Kidney glomerular epithelial cell (primary cell): ENCODE results near the gene RPL32.
"Not testable (repeated sequence)": the region's sequence is repeated elsewhere in the genome, so short reads cannot be mapped to it uniquely, and the experiment has no call there.

Experiments
- DNase-seq: peaks from one replicate; lab custom pipeline; 2025; lab: John Stamatoyannopoulos, UW

RPL32 gene

GRCh38 chr3:12868039-12869034 lies 27.0 kb upstream of the RPL32 start:
- DNase-seq: peak; percentile 49

GRCh38 chr3:12866836-12867235 lies 25.5 kb upstream of the RPL32 start:
- no peak for DNase-seq

- DNase-seq: no peak
These were observed 23.9 kb upstream of the RPL32 start for GRCh38 chr3:12865271-12865670.

- no peak for DNase-seq
These were observed 21.0 kb upstream of the RPL32 start for GRCh38 chr3:12862387-12862786.

- DNase-seq: no peak
These were observed 20.2 kb upstream of the RPL32 start for GRCh38 chr3:12861611-12862010.

GRCh38 chr3:12859840-12860239 lies 18.5 kb upstream of the RPL32 start:
- DNase-seq: no peak

GRCh38 chr3:12856626-12857025 lies 15.3 kb upstream of the RPL32 start:
- no peak for DNase-seq

GRCh38 chr3:12854565-12854964 lies 13.2 kb upstream of the RPL32 start:
- DNase-seq: no peak

- not testable (repeated sequence) for DNase-seq
These were observed 12.5 kb upstream of the RPL32 start for GRCh38 chr3:12853847-12854246.

- DNase-seq: no peak
These were observed 10.8 kb upstream of the RPL32 start for GRCh38 chr3:12852201-12852600.

- DNase-seq: no peak
These were observed 4.4 kb upstream of the RPL32 start for GRCh38 chr3:12845811-12846210.

GRCh38 chr3:12842469-12842868 lies 1.1 kb upstream of the RPL32 start:
- no peak for DNase-seq

GRCh38 chr3:12841970-12842328 lies 584 bp upstream of the RPL32 start:
- no peak for DNase-seq

GRCh38 chr3:12840591-12841148 lies 695 bp downstream of the RPL32 start:
- no peak for DNase-seq

- not testable (repeated sequence) for DNase-seq
These were observed 1.2 kb downstream of the RPL32 start for GRCh38 chr3:12840148-12840547.

GRCh38 chr3:12839156-12839946 lies 2.0 kb downstream of the RPL32 start:
- DNase-seq: no peak

- DNase-seq: no peak
These were observed 3.0 kb downstream of the RPL32 start for GRCh38 chr3:12838179-12838965.

GRCh38 chr3:12837295-12837986 lies 3.9 kb downstream of the RPL32 start:
- DNase-seq: no peak

- DNase-seq: no peak
These were observed 6.2 kb downstream of the RPL32 start for GRCh38 chr3:12835052-12835665.

GRCh38 chr3:12833222-12834161 lies 7.9 kb downstream of the RPL32 start:
- no peak for DNase-seq
